Mucosa of descending colon (tissue), 3 donors: ENCODE results near the gene IZUMO3. TPM values are rescaled to one million over a fixed set of nuclear protein-coding genes. Genes with fewer than 3 reads are reported as not detected.

Experiments
- ATAC-seq: fragments of 200-7000 bp; cut with Tn5 transposase; one replicate; pipeline ENCODE4 v1.9.1; 2020; ENCODE audit warnings: mild to moderate bottlenecking, moderate library complexity
- DNase-seq, 3 donors: peaks; one replicate each; pipeline ENCODE4 v3.0.0-alpha.2; 2020
- H3K36me3 ChIP-seq: fragments of 200-600 bp; one replicate; pipeline ENCODE4 v1.8.0; 2021; ENCODE audit warnings: low read depth, mild to moderate bottlenecking
- H3K4me1 ChIP-seq: fragments of 200-600 bp; one replicate; pipeline ENCODE4 v1.8.0; 2021; ENCODE audit warnings: low read depth, mild to moderate bottlenecking
- H3K4me3 ChIP-seq: fragments of 200-600 bp; one replicate; pipeline ENCODE4 v1.8.0; 2021; ENCODE audit warnings: mild to moderate bottlenecking
- H3K9me3 ChIP-seq: fragments of 200-600 bp; one replicate; pipeline ENCODE4 v1.8.0; 2021; ENCODE audit warnings: mild to moderate bottlenecking
- intact Hi-C, 2 donors: fragments of 100-400 bp; cut with DNase I in 1 of 2; cut with micrococcal nuclease in 1 of 2; formaldehyde crosslinking; loops; one replicate each; pipeline versions ENCODE4 v1.11.0 to v1.11.1; 2022; cut with DNase I, micrococcal nuclease
- total RNA-seq, 3 donors: library from RNA; stranded (reverse); fragmentation: NEBNext Ultra II Directional in 2 of 3; extraction: Animal tissue kit (Norgen Biotek cat#: 25700) in 2 of 3; gene quantifications; one replicate each; pipeline versions ENCODE4 v1.2.1 to v1.2.4, GENCODE V29; 2021 to 2023
- TF ChIP-seq, protein P1 (sequence below): fragments of 200-600 bp; IDR thresholded peaks from one replicate; pipeline ENCODE4 v1.8.0; 2022; ENCODE audit warnings: antibody characterized with exemption, mild to moderate bottlenecking
- donor health status: DM: no; HTN: no; CAD: no; lungs with moderate emphysema.
- donor health status: DM: no; HTN: no; CAD: no.
- donor health status: DM: no; HTN: yes; CAD: no.

The IZUMO3 gene
- total RNA-seq, 3 donors from 2014 or later: not detected

DNA sequence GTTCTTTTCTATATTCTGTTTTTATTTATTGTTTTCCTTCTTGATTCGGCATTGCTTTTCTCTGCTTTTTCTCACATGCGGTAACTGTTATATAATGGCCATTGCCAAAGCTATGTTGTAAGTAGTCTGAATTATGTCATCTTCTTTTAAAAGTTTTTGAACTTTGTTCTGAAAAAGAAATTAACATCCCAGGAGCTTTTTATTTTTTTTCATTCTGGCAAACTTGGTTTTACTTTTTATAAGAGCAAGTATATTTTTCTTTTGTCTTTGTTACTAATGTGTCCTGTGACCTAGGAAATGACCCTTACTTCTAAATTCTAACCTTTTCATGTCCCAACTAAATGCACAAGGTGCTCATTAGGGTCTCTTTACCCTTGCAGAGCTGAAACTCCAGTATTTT lies 26.7 kb upstream of the IZUMO3 start:
- ATAC-seq (no peak), DNase-seq (no peak)
- TF ChIP-seq, protein P1, sequence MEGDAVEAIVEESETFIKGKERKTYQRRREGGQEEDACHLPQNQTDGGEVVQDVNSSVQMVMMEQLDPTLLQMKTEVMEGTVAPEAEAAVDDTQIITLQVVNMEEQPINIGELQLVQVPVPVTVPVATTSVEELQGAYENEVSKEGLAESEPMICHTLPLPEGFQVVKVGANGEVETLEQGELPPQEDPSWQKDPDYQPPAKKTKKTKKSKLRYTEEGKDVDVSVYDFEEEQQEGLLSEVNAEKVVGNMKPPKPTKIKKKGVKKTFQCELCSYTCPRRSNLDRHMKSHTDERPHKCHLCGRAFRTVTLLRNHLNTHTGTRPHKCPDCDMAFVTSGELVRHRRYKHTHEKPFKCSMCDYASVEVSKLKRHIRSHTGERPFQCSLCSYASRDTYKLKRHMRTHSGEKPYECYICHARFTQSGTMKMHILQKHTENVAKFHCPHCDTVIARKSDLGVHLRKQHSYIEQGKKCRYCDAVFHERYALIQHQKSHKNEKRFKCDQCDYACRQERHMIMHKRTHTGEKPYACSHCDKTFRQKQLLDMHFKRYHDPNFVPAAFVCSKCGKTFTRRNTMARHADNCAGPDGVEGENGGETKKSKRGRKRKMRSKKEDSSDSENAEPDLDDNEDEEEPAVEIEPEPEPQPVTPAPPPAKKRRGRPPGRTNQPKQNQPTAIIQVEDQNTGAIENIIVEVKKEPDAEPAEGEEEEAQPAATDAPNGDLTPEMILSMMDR: no peak
- H3K4me3 ChIP-seq: no peak overlapping the region
- no peaks in the 10 kb centered on the region for H3K9me3 ChIP-seq
- H3K4me1 ChIP-seq: no peaks in the 10 kb centered on the region
- H3K36me3 ChIP-seq: no peaks in the 10 kb centered on the region
- intact Hi-C loops: no loop called here

DNA sequence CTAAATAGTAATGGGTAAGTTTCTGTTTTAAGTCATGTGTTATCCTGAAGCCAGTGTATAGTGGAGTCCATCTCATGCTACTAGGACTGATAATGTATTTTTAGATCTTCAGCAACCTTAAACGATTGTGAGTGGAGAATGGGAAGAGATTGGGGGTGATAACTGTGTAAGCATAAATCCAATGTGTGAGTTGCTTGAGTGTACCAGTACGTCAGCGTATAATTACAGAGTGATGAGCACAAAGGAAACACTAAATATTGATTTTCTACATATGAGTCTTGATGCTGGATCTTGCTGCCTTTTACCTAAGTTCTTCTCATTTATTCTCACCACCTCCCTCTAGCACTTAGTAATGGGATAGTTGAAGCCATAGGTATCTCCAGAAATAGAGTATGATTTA lies 16.3 kb upstream of the IZUMO3 start:
- DNase-seq (no peak), ATAC-seq (no peak)
- Histone ChIP-seq H3K36me3 (no peaks in the 10 kb centered on the region), H3K4me3 (no peak overlapping the region), H3K4me1 (no peaks in the 10 kb centered on the region), H3K9me3 (no peaks in the 10 kb centered on the region)
- TF ChIP-seq, protein P1: no peak
- intact Hi-C loops: no loop called here

DNA sequence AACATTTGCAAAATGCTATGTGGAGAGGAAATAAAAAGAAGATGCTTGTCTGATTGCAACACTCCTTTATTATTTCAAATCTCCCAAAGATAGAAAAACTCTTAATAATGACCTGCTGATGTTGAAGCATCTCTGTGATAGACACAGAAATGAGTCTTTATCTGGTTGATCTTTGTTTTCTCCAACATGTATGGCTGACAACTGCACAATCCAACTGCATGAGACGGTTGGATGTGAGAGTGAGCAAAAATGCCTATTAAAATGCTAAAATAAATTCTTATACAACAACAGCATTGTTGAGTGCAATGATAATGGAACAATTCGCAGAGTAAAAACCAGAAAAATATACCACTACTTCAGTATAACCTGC lies 7.5 kb upstream of the IZUMO3 start:
- ATAC-seq (no peak), DNase-seq (no peak)
- H3K4me3 ChIP-seq: no peak overlapping the region
- H3K36me3 ChIP-seq: no peaks in the 10 kb centered on the region
- peaks cover 12% of the 10 kb centered on the region for H3K4me1 ChIP-seq
- H3K9me3 ChIP-seq: no peaks in the 10 kb centered on the region
- intact Hi-C loops: no loop called here
- TF ChIP-seq, protein P1: no peak

DNA sequence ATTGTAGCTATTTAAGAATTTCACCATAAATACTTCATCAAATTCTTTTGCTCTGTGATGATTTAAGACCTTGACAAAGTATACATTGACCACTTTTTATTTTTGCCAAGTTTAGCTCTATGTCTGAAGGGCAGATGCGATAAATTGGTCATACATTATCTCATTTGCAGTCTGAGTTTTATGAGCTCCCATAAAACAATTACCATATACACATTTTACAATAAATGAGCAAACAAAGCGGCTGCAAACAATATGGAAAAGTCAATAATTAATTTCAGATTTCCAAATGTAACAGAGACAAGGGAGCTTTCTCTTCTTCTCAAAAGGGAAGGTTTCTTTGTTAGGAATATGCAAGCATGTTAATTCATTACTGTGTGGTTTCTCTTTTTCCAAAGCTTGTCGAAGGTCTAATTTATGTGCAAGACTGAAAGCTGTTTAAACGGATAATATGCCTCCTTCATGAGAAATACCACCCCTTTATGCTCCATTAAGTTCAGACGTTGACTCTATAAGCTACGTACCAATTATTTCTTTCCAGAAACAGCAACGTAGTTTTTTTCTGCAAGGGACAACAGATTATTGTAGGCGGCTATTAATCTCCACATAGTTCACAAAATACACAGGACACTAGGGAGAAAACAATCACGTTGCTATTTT lies 7.0 kb upstream of the IZUMO3 start:
- H3K36me3 ChIP-seq: no peaks in the 10 kb centered on the region
- no peak for DNase-seq
- TF ChIP-seq, protein P1: no peak
- no peaks in the 10 kb centered on the region for H3K9me3 ChIP-seq
- no peak overlapping the region for H3K4me3 ChIP-seq
- ATAC-seq: peak; percentile 88
- intact Hi-C loops: no loop called here
- peaks cover 12% of the 10 kb centered on the region for H3K4me1 ChIP-seq

- Histone ChIP-seq H3K36me3 (no peaks in the 10 kb centered on the region), H3K4me3 (no peak overlapping the region), H3K4me1 (no peaks in the 10 kb centered on the region), H3K9me3 (no peaks in the 10 kb centered on the region)
- TF ChIP-seq, protein P1: no peak
- ATAC-seq: no peak
- intact Hi-C loops: no loop called here
- DNase-seq: no peak
These were observed 412 bp downstream of the IZUMO3 start for GRCh38 chr9:24545285-24545684.

DNA sequence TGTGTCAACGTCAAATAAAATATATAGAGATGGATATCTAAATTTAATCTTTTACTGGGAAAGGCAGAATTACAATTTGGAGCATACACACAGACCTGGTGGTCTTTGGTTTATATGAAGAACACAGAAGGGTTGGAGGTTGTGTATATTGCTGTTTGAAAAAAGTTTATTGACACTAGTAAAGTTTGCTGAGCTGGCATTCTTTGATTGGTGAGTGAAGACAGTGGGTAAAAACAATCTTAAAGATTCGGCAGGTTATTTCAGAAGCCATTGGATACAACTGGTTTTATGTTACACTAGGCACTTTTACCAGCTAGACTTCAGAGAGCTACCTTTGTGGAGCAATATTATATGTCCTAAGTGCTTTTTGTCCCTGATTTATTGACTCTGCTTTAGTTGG lies 27.2 kb downstream of the IZUMO3 start:
- H3K9me3 ChIP-seq: no peaks in the 10 kb centered on the region
- intact Hi-C loops: no loop called here
- ATAC-seq: no peak
- TF ChIP-seq, protein P1: no peak
- no peaks in the 10 kb centered on the region for H3K4me1 ChIP-seq
- no peak for DNase-seq
- H3K36me3 ChIP-seq: no peaks in the 10 kb centered on the region
- no peak overlapping the region for H3K4me3 ChIP-seq
